Keratinocyte (primary cell): ENCODE results near the gene TSPAN18. TPM values are rescaled to one million over a fixed set of nuclear protein-coding genes. Genes with fewer than 3 reads are reported as not detected.

Experiments used
- DNase-seq: peaks from one replicate; pipeline ENCODE4 v3.0.0-alpha.2; 2011; ENCODE audit warnings: low read depth, missing footprints, low spot score
- FAIRE-seq: peaks from 2 replicates; lab custom pipeline; 2011; peaks lifted over from hg19 to GRCh38; lab: Jason Lieb, UNC
- H2AFZ ChIP-seq: 2 replicates; pipeline ENCODE4 v1.6.0; 2012; ENCODE audit warnings: low read length, control low read depth, inconsistent platforms; ENCODE audit not compliant: control insufficient read depth
- H3K27ac ChIP-seq: 2 replicates; pipeline ENCODE4 v1.5.1; 2011; ENCODE audit warnings: low read length; ENCODE audit not compliant: control insufficient read depth, insufficient read depth
- H3K27me3 ChIP-seq: 3 replicates; pipeline ENCODE4 v1.6.0; 2011; ENCODE audit warnings: low read length; ENCODE audit not compliant: control insufficient read depth, insufficient read depth; ENCODE audit errors: extremely low read depth
- H3K36me3 ChIP-seq, 2 experiments: 2 replicates in 1 of 2; 3 replicates in 1 of 2; pipeline ENCODE4 v1.5.1; 2011; ENCODE audit warnings: low read length in 2 of 2, mild to moderate bottlenecking in 1 of 2; ENCODE audit not compliant: control insufficient read depth in 2 of 2, insufficient read depth in 2 of 2; ENCODE audit errors: extremely low read depth in 1 of 2
- H3K4me1 ChIP-seq: 3 replicates; pipeline ENCODE4 v1.5.1; 2011; ENCODE audit warnings: low read length; ENCODE audit not compliant: control insufficient read depth, insufficient read depth; ENCODE audit errors: extremely low read depth
- H3K4me2 ChIP-seq: 3 replicates; pipeline ENCODE4 v1.6.0; 2011; ENCODE audit warnings: low read depth, low read length; ENCODE audit not compliant: control insufficient read depth, insufficient read depth; ENCODE audit errors: extremely low read depth
- H3K4me3 ChIP-seq, 3 experiments: fragments of 200-600 bp in 1 of 3; sonication (generic) in 1 of 3; 2 replicates in 2 of 3; 3 replicates in 1 of 3; pipeline ENCODE4 v1.5.1; 2011 to 2016; ENCODE audit warnings: low read length in 3 of 3, mild to moderate bottlenecking in 3 of 3, control low read depth in 2 of 3, inconsistent platforms in 1 of 3, low read depth in 1 of 3, mixed read lengths in 1 of 3, mixed run types in 1 of 3, moderate library complexity in 1 of 3; ENCODE audit not compliant: control insufficient read depth in 2 of 3, insufficient read depth in 2 of 3; ENCODE audit errors: extremely low read depth in 1 of 3
- H3K79me2 ChIP-seq: 2 replicates; pipeline ENCODE4 v1.6.0; 2012; ENCODE audit warnings: low read length; ENCODE audit not compliant: control insufficient read depth, insufficient read depth
- H3K9ac ChIP-seq: 3 replicates; pipeline ENCODE4 v1.6.0; 2011; ENCODE audit warnings: low read length; ENCODE audit not compliant: control insufficient read depth, insufficient read depth; ENCODE audit errors: extremely low read depth
- H3K9me1 ChIP-seq: 3 replicates; pipeline ENCODE4 v1.6.0; 2011; ENCODE audit warnings: low read length; ENCODE audit not compliant: control insufficient read depth, insufficient read depth; ENCODE audit errors: extremely low read depth
- H3K9me3 ChIP-seq: 2 replicates; pipeline ENCODE4 v1.5.1; 2012; ENCODE audit warnings: low read depth, low read length; ENCODE audit not compliant: control insufficient read depth
- H4K20me1 ChIP-seq: 3 replicates; pipeline ENCODE4 v1.6.0; 2011; ENCODE audit warnings: low read length; ENCODE audit not compliant: control insufficient read depth, insufficient read depth; ENCODE audit errors: extremely low read depth
- CTCF ChIP-seq, 3 experiments: IDR thresholded peaks in 1 of 3; conservative IDR thresholded peaks in 1 of 3; optimal IDR thresholded peaks in 1 of 3; 2 replicates in 2 of 3; 3 replicates in 1 of 3; pipeline versions ENCODE3 to v1.5.1; 2011; ENCODE audit warnings: low read length in 3 of 3, mild to moderate bottlenecking in 3 of 3, moderate library complexity in 2 of 3, control low read depth in 1 of 3, inconsistent platforms in 1 of 3; ENCODE audit not compliant: insufficient read depth in 2 of 3; ENCODE audit errors: extremely low read depth in 1 of 3
- EZH2 ChIP-seq: IDR thresholded peaks from one replicate; pipeline ENCODE4 v1.6.1; 2012; ENCODE audit warnings: inconsistent platforms, mild to moderate bottlenecking, low read length, moderate library complexity
- dilution Hi-C: fragments of 300-500 bp; cut with MboI; formaldehyde crosslinking; loops from one replicate; pipeline ENCODE4 v1.7.0; 2020; ENCODE audit warnings: low sequenced_read_pairs; ENCODE audit not compliant: extremely low pct_ligation_motif_present
- polyA plus RNA-seq, 5 experiments: library from polyadenylated mRNA; depleted of rRNA in 3 of 5; stranded (reverse) in 3 of 5; stranded (forward) in 1 of 5; unstranded in 1 of 5; fragments of >200 nt; gene quantifications; 1 replicate in 1 of 5; 2 replicates in 3 of 5; 3 replicates in 1 of 5; pipeline versions ENCODE4 v1.2.1 to v1.2.3, GENCODE V29; 2011 to 2012; ENCODE audit warnings: missing spikeins in 2 of 5, low read depth in 1 of 5, low replicate concordance in 1 of 5

The TSPAN18 gene
- polyA plus RNA-seq, 1 donor (not counting 4 experiments of a cell fraction or from before 2014, with no cell fraction given) = not detected

- H3K36me3 ChIP-seq = no peaks in the 10 kb centered on the region
- peaks cover 12% of the 10 kb centered on the region for H4K20me1 ChIP-seq
- peaks cover 74% of the 10 kb centered on the region for H3K27me3 ChIP-seq
- DNase-seq = no peak
- H3K4me2 ChIP-seq = no peak overlapping the region
- no peaks in the 10 kb centered on the region for H3K9me3 ChIP-seq
- H3K4me1 ChIP-seq = peaks cover 12% of the 10 kb centered on the region
- no peak overlapping the region for H3K4me3 ChIP-seq
- dilution Hi-C loops = no loop called here
- no peak overlapping the region for H3K9ac ChIP-seq
- TF ChIP-seq EZH2 (no peak), CTCF (optimal IDR thresholded peaks at IDR 0.05 in 1 of 3, IDR thresholded peaks at IDR 0.05 in 1 of 3, conservative IDR thresholded peaks at IDR 0.05 in 1 of 3; ENCODE audit: extremely low read depth in 1 of 3, insufficient read depth in 2 of 3, low read length in 3 of 3) (peak in 1 of 3 experiments; percentile 12)
- no peaks in the 10 kb centered on the region for H3K9me1 ChIP-seq
- no peak for FAIRE-seq
- H3K27ac ChIP-seq = no peak overlapping the region
- H2AFZ ChIP-seq = no peak overlapping the region
- no peaks in the 10 kb centered on the region for H3K79me2 ChIP-seq
Observed at GRCh38 chr11:44865866-44866272, 139.1 kb downstream of the TSPAN18 start.

- no peak overlapping the region for H3K4me3 ChIP-seq
- peaks cover 3% of the 10 kb centered on the region for H3K9me3 ChIP-seq
- no peak for TF ChIP-seq EZH2
- TF ChIP-seq CTCF (optimal IDR thresholded peaks at IDR 0.05 in 1 of 3, IDR thresholded peaks at IDR 0.05 in 1 of 3, conservative IDR thresholded peaks at IDR 0.05 in 1 of 3; ENCODE audit: extremely low read depth in 1 of 3, insufficient read depth in 2 of 3, low read length in 3 of 3) = no peak
- dilution Hi-C loops = no loop called here
- H3K36me3 ChIP-seq = no peaks in the 10 kb centered on the region
- H3K9ac ChIP-seq = no peak overlapping the region
- H3K27ac ChIP-seq = no peak overlapping the region
- no peak overlapping the region for H2AFZ ChIP-seq
- DNase-seq (no peak), FAIRE-seq (no peak)
- H4K20me1 ChIP-seq = peaks cover 12% of the 10 kb centered on the region
- no peaks in the 10 kb centered on the region for H3K9me1 ChIP-seq
- peaks cover 12% of the 10 kb centered on the region for H3K4me1 ChIP-seq
- H3K27me3 ChIP-seq = peaks cover 71% of the 10 kb centered on the region
- no peaks in the 10 kb centered on the region for H3K79me2 ChIP-seq
- no peak overlapping the region for H3K4me2 ChIP-seq
Observed at GRCh38 chr11:44866286-44866685, 139.5 kb downstream of the TSPAN18 start.
